ENCODE data around the gene IRF1.

Gene IRF1

GRCh38 chr5:132501961-132502931 lies 11.7 kb upstream of the IRF1 start:
- in situ Hi-C loops (cut with MboI; ENCODE audit: low sequenced_read_pairs): loop anchor here (10.0 kb wide), 1 partner anchor 117 kb away; no protein-coding TSS in a partner anchor

GRCh38 chr5:132501629-132501956 lies 11.0 kb upstream of the IRF1 start:
- in situ Hi-C loops (cut with MboI; ENCODE audit: low sequenced_read_pairs): loop anchor here (10.0 kb wide), 1 partner anchor 117 kb away; no protein-coding TSS in a partner anchor

- in situ Hi-C loops (cut with MboI; ENCODE audit: low sequenced_read_pairs): loop anchor here (10.0 kb wide), 1 partner anchor 116 kb away; no protein-coding TSS in a partner anchor
Observed at GRCh38 chr5:132500931-132501628, 10.5 kb upstream of the IRF1 start.

- in situ Hi-C loops (cut with MboI; ENCODE audit: low sequenced_read_pairs): loop anchor here (10.0 kb wide), 1 partner anchor 116 kb away; no protein-coding TSS in a partner anchor
Observed at GRCh38 chr5:132500244-132500930, 9.8 kb upstream of the IRF1 start.

GRCh38 chr5:132499440-132500243 lies 9.1 kb upstream of the IRF1 start:
- in situ Hi-C loops (cut with MboI; ENCODE audit: low sequenced_read_pairs): loop anchor here (10.0 kb wide), 2 partner anchors 85 to 115 kb away; no protein-coding TSS in a partner anchor

GRCh38 chr5:132498686-132499271 lies 8.2 kb upstream of the IRF1 start:
- in situ Hi-C loops (cut with MboI; ENCODE audit: low sequenced_read_pairs): loop anchor here (10.0 kb wide), 1 partner anchor 84 kb away; no protein-coding TSS in a partner anchor

- in situ Hi-C loops (cut with MboI; ENCODE audit: low sequenced_read_pairs): loop anchor here (10.0 kb wide), 1 partner anchor 83 kb away; no protein-coding TSS in a partner anchor
Observed at GRCh38 chr5:132498152-132498551, 7.6 kb upstream of the IRF1 start.

- in situ Hi-C loops (cut with MboI; ENCODE audit: low sequenced_read_pairs): loop anchor here (10.0 kb wide), 1 partner anchor 83 kb away; no protein-coding TSS in a partner anchor
Observed at GRCh38 chr5:132497488-132497997, 7.0 kb upstream of the IRF1 start.

GRCh38 chr5:132496631-132497487 lies 6.3 kb upstream of the IRF1 start:
- in situ Hi-C loops (cut with MboI; ENCODE audit: low sequenced_read_pairs): loop anchor here (10.0 kb wide), 1 partner anchor 82 kb away; no protein-coding TSS in a partner anchor

- in situ Hi-C loops (cut with MboI; ENCODE audit: low sequenced_read_pairs): loop anchor here (10.0 kb wide), 1 partner anchor 81 kb away; no protein-coding TSS in a partner anchor
Observed at GRCh38 chr5:132496191-132496630, 5.6 kb upstream of the IRF1 start.

- in situ Hi-C loops (cut with MboI; ENCODE audit: low sequenced_read_pairs): loop anchor here (10.0 kb wide), 1 partner anchor 81 kb away; no protein-coding TSS in a partner anchor
Observed at GRCh38 chr5:132495667-132496190, 5.2 kb upstream of the IRF1 start.

- in situ Hi-C loops (cut with MboI; ENCODE audit: low sequenced_read_pairs): loop anchor here (10.0 kb wide), 1 partner anchor 79 kb away; no protein-coding TSS in a partner anchor
Observed at GRCh38 chr5:132493821-132494220, 3.2 kb upstream of the IRF1 start.

GRCh38 chr5:132493241-132493640 lies 2.7 kb upstream of the IRF1 start:
- in situ Hi-C loops (cut with MboI; ENCODE audit: low sequenced_read_pairs): loop anchor here (10.0 kb wide), 1 partner anchor 78 kb away; no protein-coding TSS in a partner anchor

GRCh38 chr5:132492386-132493125 lies 2.0 kb upstream of the IRF1 start:
- in situ Hi-C loops (cut with MboI; ENCODE audit: low sequenced_read_pairs): loop anchor here (10.0 kb wide), 1 partner anchor 78 kb away; no protein-coding TSS in a partner anchor

- in situ Hi-C loops (cut with MboI; ENCODE audit: low sequenced_read_pairs): loop anchor here (10.0 kb wide), 1 partner anchor 77 kb away; no protein-coding TSS in a partner anchor
Observed at GRCh38 chr5:132491368-132492364, 1.1 kb upstream of the IRF1 start.
